Esophagus muscularis mucosa (tissue), 4 donors: ENCODE measurements around the gene TTC3. TPM values are rescaled to one million over a fixed set of nuclear protein-coding genes. Genes with fewer than 3 reads are reported as not detected.
A peak's percentile ranks its signal among the peaks of the same experiment; 100 is the strongest.

Source experiments
- DNase-seq: peaks from one replicate; pipeline ENCODE4 v3.0.0-alpha.2; 2017; ENCODE audit errors: extremely low spot score
- H3K27ac ChIP-seq, 4 donors: fragments of 200-600 bp; sonication (generic); replicated peaks in 1 of 4; 1 replicate in 3 of 4; 2 replicates in 1 of 4; pipeline ENCODE4 v1.5.1; 2016 to 2019; ENCODE audit warnings: mild to moderate bottlenecking in 1 of 4
- H3K27me3 ChIP-seq, 4 donors: fragments of 200-600 bp; sonication (generic); one replicate each; pipeline versions ENCODE4 v1.5.1 to v1.6.0; 2016 to 2019
- H3K36me3 ChIP-seq, 4 donors: fragments of 200-600 bp; sonication (generic); one replicate each; pipeline ENCODE4 v1.5.1; 2016 to 2019
- H3K4me1 ChIP-seq, 4 donors: fragments of 200-600 bp; sonication (generic); one replicate each; pipeline ENCODE4 v1.5.1; 2016 to 2019
- H3K4me3 ChIP-seq, 4 donors: fragments of 200-600 bp; sonication (generic); 1 replicate in 2 of 4; 2 replicates in 2 of 4; pipeline ENCODE4 v1.5.1; 2016 to 2019; ENCODE audit warnings: mild to moderate bottlenecking in 4 of 4, moderate library complexity in 1 of 4
- H3K9me3 ChIP-seq, 4 donors: fragments of 200-600 bp; sonication (generic); 1 replicate in 3 of 4; 2 replicates in 1 of 4; pipeline ENCODE4 v1.5.1; 2016 to 2019
- CTCF ChIP-seq, 3 experiments: fragments of 200-600 bp in 2 of 3; fragments of 450-650 bp in 1 of 3; sonication (generic) in 2 of 3; IDR thresholded peaks; one replicate each; pipeline ENCODE4 v1.5.1; 2017 to 2019; ENCODE audit warnings: antibody characterized with exemption in 3 of 3, mild to moderate bottlenecking in 2 of 3, moderate library complexity in 1 of 3
- EP300 ChIP-seq: sonication (generic); formaldehyde crosslinking; IDR thresholded peaks from one replicate; pipeline ENCODE4 v1.6.1; 2017; ENCODE audit warnings: antibody characterized with exemption
- POLR2A ChIP-seq: fragments of 450-650 bp; IDR thresholded peaks from one replicate; pipeline ENCODE4 v1.6.1; 2017; ENCODE audit warnings: antibody characterized with exemption, moderate library complexity, mild to moderate bottlenecking, low read depth
- POLR2AphosphoS5 ChIP-seq, 2 donors: sonication (generic); formaldehyde crosslinking; IDR thresholded peaks; one replicate each; pipeline ENCODE4 v1.6.1; 2017; ENCODE audit warnings: antibody characterized with exemption in 2 of 2
- WGBS: methylation state at CpG from one replicate; pipeline ENCODE4 v1.1.5; 2018; 5-methylcytosine and 5-hydroxymethylcytosine counted together
- intact Hi-C: fragments of 100-400 bp; cut with DNase I; formaldehyde crosslinking; loops from one replicate; pipeline ENCODE4 v1.15.1; 2023
- total RNA-seq, 4 donors: library from RNA; depleted of rRNA; stranded (reverse); fragments of >200 nt; gene quantifications; one replicate each; pipeline versions ENCODE4 v1.1.0 to v1.2.1, GENCODE V29; 2016

TTC3 gene, protein sequence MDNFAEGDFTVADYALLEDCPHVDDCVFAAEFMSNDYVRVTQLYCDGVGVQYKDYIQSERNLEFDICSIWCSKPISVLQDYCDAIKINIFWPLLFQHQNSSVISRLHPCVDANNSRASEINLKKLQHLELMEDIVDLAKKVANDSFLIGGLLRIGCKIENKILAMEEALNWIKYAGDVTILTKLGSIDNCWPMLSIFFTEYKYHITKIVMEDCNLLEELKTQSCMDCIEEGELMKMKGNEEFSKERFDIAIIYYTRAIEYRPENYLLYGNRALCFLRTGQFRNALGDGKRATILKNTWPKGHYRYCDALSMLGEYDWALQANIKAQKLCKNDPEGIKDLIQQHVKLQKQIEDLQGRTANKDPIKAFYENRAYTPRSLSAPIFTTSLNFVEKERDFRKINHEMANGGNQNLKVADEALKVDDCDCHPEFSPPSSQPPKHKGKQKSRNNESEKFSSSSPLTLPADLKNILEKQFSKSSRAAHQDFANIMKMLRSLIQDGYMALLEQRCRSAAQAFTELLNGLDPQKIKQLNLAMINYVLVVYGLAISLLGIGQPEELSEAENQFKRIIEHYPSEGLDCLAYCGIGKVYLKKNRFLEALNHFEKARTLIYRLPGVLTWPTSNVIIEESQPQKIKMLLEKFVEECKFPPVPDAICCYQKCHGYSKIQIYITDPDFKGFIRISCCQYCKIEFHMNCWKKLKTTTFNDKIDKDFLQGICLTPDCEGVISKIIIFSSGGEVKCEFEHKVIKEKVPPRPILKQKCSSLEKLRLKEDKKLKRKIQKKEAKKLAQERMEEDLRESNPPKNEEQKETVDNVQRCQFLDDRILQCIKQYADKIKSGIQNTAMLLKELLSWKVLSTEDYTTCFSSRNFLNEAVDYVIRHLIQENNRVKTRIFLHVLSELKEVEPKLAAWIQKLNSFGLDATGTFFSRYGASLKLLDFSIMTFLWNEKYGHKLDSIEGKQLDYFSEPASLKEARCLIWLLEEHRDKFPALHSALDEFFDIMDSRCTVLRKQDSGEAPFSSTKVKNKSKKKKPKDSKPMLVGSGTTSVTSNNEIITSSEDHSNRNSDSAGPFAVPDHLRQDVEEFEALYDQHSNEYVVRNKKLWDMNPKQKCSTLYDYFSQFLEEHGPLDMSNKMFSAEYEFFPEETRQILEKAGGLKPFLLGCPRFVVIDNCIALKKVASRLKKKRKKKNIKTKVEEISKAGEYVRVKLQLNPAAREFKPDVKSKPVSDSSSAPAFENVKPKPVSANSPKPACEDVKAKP (N-terminal part only)
- 100 to 1,000 TPM in 2 of 4 donors, 10 to 100 TPM in 2; 86.0 to 162 (median 104) TPM for total RNA-seq

DNA sequence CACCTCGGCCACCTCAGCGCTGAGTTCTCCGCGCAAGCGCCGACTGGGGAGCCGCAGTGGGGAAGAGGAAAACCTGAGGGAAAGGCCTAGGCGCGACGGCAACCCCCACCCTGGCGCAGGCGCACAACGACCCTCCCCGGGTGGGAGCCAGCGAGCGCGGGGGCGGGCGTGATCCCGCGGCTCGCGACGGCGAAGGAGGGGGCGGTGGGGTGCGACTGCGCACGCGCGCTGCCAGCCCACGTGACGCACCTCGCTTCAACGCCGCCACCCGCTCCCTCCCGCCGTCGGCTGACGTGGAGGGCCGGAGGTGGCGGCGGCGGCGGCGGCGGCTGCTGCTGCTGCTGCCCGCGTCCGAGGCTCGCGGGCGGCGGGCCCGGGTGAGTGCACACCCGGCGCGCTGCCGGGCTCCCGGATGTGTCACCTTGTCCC, at the start of gene TTC3, which contains the start of gene PIGP:
TTC3 (plus strand) TSS at position 267 of the 429 bp plus-strand sequence. CDS start 14,004 bp downstream, outside the sequence.
PIGP (minus strand) TSS at position 84 of the 429 bp plus-strand sequence. CDS start 556 bp downstream, outside the sequence.
- Histone ChIP-seq H3K4me3 (peak within 1 kb of the TSS; percentile 75 to 97 (median 76)), H3K27me3 (no peaks in the 10 kb centered on the region), H3K9me3 (no peaks in the 10 kb centered on the region), H3K36me3 (peaks cover 0 to 18% (median 4%) of the 10 kb centered on the region in 4 donors), H3K27ac (peak within 1 kb of the TSS; percentile 92 to 100 (median 100)), H3K4me1 (peaks cover 16 to 40% (median 32%) of the 10 kb centered on the region in 4 donors)
- intact Hi-C loops, result loop anchor here (5.0 to 10.0 kb wide), 3 partner anchors 108 to 302 kb away; partner anchors contain the start of genes HLCS and VPS26C
- peak; percentile 96 for DNase-seq
- peak; percentile 50 for TF ChIP-seq POLR2A
- TF ChIP-seq EP300, result no peak
- TF ChIP-seq CTCF (IDR thresholded peaks at IDR 0.05), result peak in 1 of 3 experiments; percentile 3
- peak; percentile 82 to 95 for TF ChIP-seq POLR2AphosphoS5 (IDR thresholded peaks at IDR 0.05)
- 0% methylated on average over 2 of the region's 61 CpGs for WGBS

DNA sequence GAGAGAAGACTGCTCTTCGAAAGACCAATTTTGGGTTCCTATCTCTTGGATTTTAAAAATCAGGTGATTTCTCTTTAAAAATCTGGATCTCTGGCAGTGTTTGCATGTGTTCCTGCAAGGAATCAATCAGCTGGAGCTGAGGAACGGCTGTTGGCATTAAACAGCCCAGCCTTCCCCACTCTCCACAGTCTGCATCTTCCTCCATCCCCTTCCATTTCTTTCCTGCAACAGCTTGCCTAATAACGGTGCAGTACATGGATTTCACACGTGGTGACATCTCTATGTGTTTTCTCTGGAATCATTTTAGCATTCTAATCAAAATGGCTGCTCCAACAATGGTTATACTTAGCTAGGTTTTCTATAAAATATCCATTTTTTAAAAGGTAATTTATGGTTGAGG, 46.6 kb upstream of the TTC3 start:
- 51% methylated on average over 4 of the region's 4 CpGs for WGBS
- H3K36me3 ChIP-seq, result no peaks in the 10 kb centered on the region
- H3K4me1 ChIP-seq, result no peaks in the 10 kb centered on the region
- no peak for DNase-seq
- H3K27me3 ChIP-seq, result no peaks in the 10 kb centered on the region
- TF ChIP-seq EP300 (no peak), POLR2AphosphoS5 (IDR thresholded peaks at IDR 0.05) (no peak), CTCF (IDR thresholded peaks at IDR 0.05) (no peak), POLR2A (no peak)
- no peaks in the 10 kb centered on the region for H3K9me3 ChIP-seq
- H3K27ac ChIP-seq, result no peak overlapping the region
- intact Hi-C loops, result no loop called here
- no peak overlapping the region for H3K4me3 ChIP-seq

GRCh38 chr21:37028570-37028969, 44.5 kb upstream of the TTC3 start:
- Histone ChIP-seq H3K4me1 (peaks cover 0 to 13% (median 12%) of the 10 kb centered on the region in 4 donors), H3K4me3 (no peak overlapping the region), H3K27ac (no peak overlapping the region), H3K9me3 (no peaks in the 10 kb centered on the region), H3K27me3 (peaks cover 0 to 3% (median 0%) of the 10 kb centered on the region in 4 donors), H3K36me3 (no peaks in the 10 kb centered on the region)
- TF ChIP-seq EP300 (no peak), POLR2A (no peak), CTCF (IDR thresholded peaks at IDR 0.05) (no peak), POLR2AphosphoS5 (IDR thresholded peaks at IDR 0.05) (no peak)
- intact Hi-C loops, result no loop called here
- 87% methylated on average over 4 of the region's 4 CpGs for WGBS
- DNase-seq, result no peak

DNA sequence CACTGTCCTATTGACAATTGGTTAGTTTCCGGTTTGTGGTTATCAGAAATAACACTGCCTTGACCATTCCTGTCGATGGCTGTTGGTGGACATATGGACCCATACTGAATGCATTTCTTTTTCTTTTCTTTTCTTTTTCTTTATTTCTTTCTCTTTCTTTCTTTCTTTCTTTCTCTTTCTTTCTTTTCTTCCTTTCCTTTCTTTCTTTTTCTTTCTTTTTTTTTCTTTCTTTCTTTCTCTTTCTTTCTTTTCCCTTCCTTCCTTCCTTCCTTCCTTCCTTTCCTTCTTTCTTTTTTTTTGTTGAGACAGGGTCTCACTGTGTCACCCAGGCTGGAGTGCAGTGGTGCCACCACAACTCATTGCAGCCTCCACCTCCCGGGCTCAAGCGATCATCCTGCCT, 42.2 kb upstream of the TTC3 start:
- WGBS, result 97% methylated on average over 4 of the region's 4 CpGs
- Histone ChIP-seq H3K27ac (no peak overlapping the region), H3K4me1 (peaks cover 0 to 13% (median 12%) of the 10 kb centered on the region in 4 donors), H3K9me3 (no peaks in the 10 kb centered on the region), H3K36me3 (no peaks in the 10 kb centered on the region), H3K27me3 (peaks cover 0 to 3% (median 0%) of the 10 kb centered on the region in 4 donors), H3K4me3 (no peak overlapping the region)
- TF ChIP-seq POLR2A, result no peak
- TF ChIP-seq POLR2AphosphoS5 (IDR thresholded peaks at IDR 0.05), result no peak
- no peak for TF ChIP-seq EP300
- no peak for TF ChIP-seq CTCF (IDR thresholded peaks at IDR 0.05)
- intact Hi-C loops, result no loop called here
- no peak for DNase-seq
